Right lobe of liver (tissue), 4 donors: ENCODE results near the gene NDFIP2.

Source experiments
- CTCF ChIP-seq, 4 donors: fragments of 200-600 bp in 3 of 4; fragments of 450-650 bp in 1 of 4; IDR thresholded peaks; one replicate each; pipeline versions ENCODE4 v1.5.1 to v1.8.0; 2016 to 2022; ENCODE audit warnings: antibody characterized with exemption in 4 of 4, mild to moderate bottlenecking in 2 of 4
- POLR2A ChIP-seq: fragments of 450-650 bp; IDR thresholded peaks from one replicate; pipeline ENCODE4 v1.6.1; 2017; ENCODE audit warnings: antibody characterized with exemption, mild to moderate bottlenecking
- donor health status: DM: no; HTN: no; CAD: no.
- donor health status: DM: no; HTN: no; CAD: no.
- donor health status: DM: no; HTN: yes; CAD: no.

GRCh38 chr13:79581870-79582315, 100.9 kb downstream of the NDFIP2 start:
- TF ChIP-seq CTCF (IDR thresholded peaks at IDR 0.05) (no peak), POLR2A (no peak)
